ENCODE measurements around the gene OLR1. TPM values are rescaled to one million over a fixed set of nuclear protein-coding genes. Genes with fewer than 3 reads are reported as not detected.

The OLR1 gene
- total and polyA plus RNA-seq, 2 donors (not counting 3 experiments of a cell fraction or from before 2014, with no cell fraction given): not detected

GRCh38 chr12:10128687-10129086 lies 43.2 kb downstream of the OLR1 start:
- no peak overlapping the region for H3K4me3 ChIP-seq (replicated peaks in 1 of 3; ENCODE audit: insufficient read depth in 1 of 3, low read depth in 1 of 3, low read length in 3 of 3)
- H3K9me3 ChIP-seq (replicated peaks; ENCODE audit: control insufficient read depth, insufficient read depth, low read length): no peaks in the 10 kb centered on the region
- DNase-seq (ENCODE audit: low read depth, low spot score) (no peak), FAIRE-seq (no peak)
- no peaks in the 10 kb centered on the region for H3K27me3 ChIP-seq (ENCODE audit: control insufficient read depth in 2 of 2, insufficient read depth in 2 of 2, low read length in 2 of 2)
- intact Hi-C loops (cut with micrococcal nuclease) (no loop called here), dilution Hi-C loops (cut with MboI; ENCODE audit: extremely low pct_ligation_motif_present, low sequenced_read_pairs) (no loop called here)
- H3K9ac ChIP-seq (replicated peaks; ENCODE audit: extremely low read depth, insufficient read depth, low read length): no peak overlapping the region
- TF ChIP-seq JUN (IDR thresholded peaks at IDR 0.05; ENCODE audit: borderline replicate concordance, insufficient read depth, insufficient read length, low read depth) (no peak), POLR2A (IDR thresholded peaks at IDR 0.05; ENCODE audit: low read depth, low read length) (no peak), MAX (IDR thresholded peaks at IDR 0.05; ENCODE audit: insufficient read depth, insufficient read length) (no peak), CTCF (IDR thresholded peaks at IDR 0.05; ENCODE audit: extremely low read depth in 1 of 2, insufficient read depth in 1 of 2, low read depth in 1 of 2, low read length in 2 of 2) (no peak), GATA2 (IDR thresholded peaks at IDR 0.05; ENCODE audit: insufficient read depth, insufficient read length, low read depth, low read length) (no peak), MYC (IDR thresholded peaks at IDR 0.05; ENCODE audit: low read depth, low read length) (no peak)
- no TSS peak for BruUV-seq (replicated peaks)
- ChIA-PET POLR2A (no interaction called here), CTCF (interaction anchor here (0.8 to 2.4 kb wide), 4 partner anchors 11 to 118 kb away, joined by 3 to 10 read pairs (median 4); partner anchors contain the start of gene CLEC12B)
- no peaks in the 10 kb centered on the region for H4K20me1 ChIP-seq (replicated peaks; ENCODE audit: control insufficient read depth, extremely low read depth, insufficient read depth, low read length)
- no peak overlapping the region for H2AFZ ChIP-seq (ENCODE audit: low read depth, low read length)
- no peaks in the 10 kb centered on the region for H3K9me1 ChIP-seq (replicated peaks; ENCODE audit: control insufficient read depth, extremely low read depth, insufficient read depth, low read length)
- no peaks in the 10 kb centered on the region for H3K4me1 ChIP-seq (ENCODE audit: control insufficient read depth, extremely low read depth, insufficient read depth, low read length)
- H3K4me2 ChIP-seq (ENCODE audit: insufficient read depth, low read length): no peak overlapping the region
- no peak overlapping the region for H3K27ac ChIP-seq (ENCODE audit: insufficient read depth, low read depth, low read length)
- H3K36me3 ChIP-seq (ENCODE audit: control insufficient read depth in 2 of 2, extremely low read depth in 1 of 2, insufficient read depth in 2 of 2, low read length in 2 of 2): no peaks in the 10 kb centered on the region
- no peaks in the 10 kb centered on the region for H3K79me2 ChIP-seq (ENCODE audit: control insufficient read depth, insufficient read depth, low read length)

- Histone ChIP-seq H3K27me3 (ENCODE audit: control insufficient read depth in 2 of 2, insufficient read depth in 2 of 2, low read length in 2 of 2) (no peaks in the 10 kb centered on the region), H3K36me3 (ENCODE audit: control insufficient read depth in 2 of 2, extremely low read depth in 1 of 2, insufficient read depth in 2 of 2, low read length in 2 of 2) (no peaks in the 10 kb centered on the region), H3K4me3 (replicated peaks in 1 of 3; ENCODE audit: insufficient read depth in 1 of 3, low read depth in 1 of 3, low read length in 3 of 3) (no peak overlapping the region), H3K27ac (ENCODE audit: insufficient read depth, low read depth, low read length) (no peak overlapping the region), H3K4me1 (ENCODE audit: control insufficient read depth, extremely low read depth, insufficient read depth, low read length) (no peaks in the 10 kb centered on the region), H3K9me3 (replicated peaks; ENCODE audit: control insufficient read depth, insufficient read depth, low read length) (no peaks in the 10 kb centered on the region), H3K9ac (replicated peaks; ENCODE audit: extremely low read depth, insufficient read depth, low read length) (no peak overlapping the region), H4K20me1 (replicated peaks; ENCODE audit: control insufficient read depth, extremely low read depth, insufficient read depth, low read length) (no peaks in the 10 kb centered on the region), H3K4me2 (ENCODE audit: insufficient read depth, low read length) (no peak overlapping the region), H3K9me1 (replicated peaks; ENCODE audit: control insufficient read depth, extremely low read depth, insufficient read depth, low read length) (no peaks in the 10 kb centered on the region), H2AFZ (ENCODE audit: low read depth, low read length) (no peak overlapping the region), H3K79me2 (ENCODE audit: control insufficient read depth, insufficient read depth, low read length) (no peaks in the 10 kb centered on the region)
- intact Hi-C loops (cut with micrococcal nuclease) (no loop called here), dilution Hi-C loops (cut with MboI; ENCODE audit: extremely low pct_ligation_motif_present, low sequenced_read_pairs) (no loop called here)
- ChIA-PET CTCF (interaction anchor here (1.2 to 2.2 kb wide), 4 partner anchors 11 to 376 kb away, joined by 3 to 4 read pairs (median 3); no protein-coding TSS in a partner anchor), POLR2A (no interaction called here)
- FAIRE-seq: no peak
- TF ChIP-seq GATA2 (IDR thresholded peaks at IDR 0.05; ENCODE audit: insufficient read depth, insufficient read length, low read depth, low read length) (no peak), MAX (IDR thresholded peaks at IDR 0.05; ENCODE audit: insufficient read depth, insufficient read length) (no peak), JUN (IDR thresholded peaks at IDR 0.05; ENCODE audit: borderline replicate concordance, insufficient read depth, insufficient read length, low read depth) (no peak), POLR2A (IDR thresholded peaks at IDR 0.05; ENCODE audit: low read depth, low read length) (no peak), POLR2AphosphoS5 (IDR thresholded peaks at IDR 0.05; ENCODE audit: insufficient read depth, low read depth, low read length) (no peak), FOS (IDR thresholded peaks at IDR 0.05; ENCODE audit: borderline replicate concordance, insufficient read depth, low read length) (no peak), MYC (IDR thresholded peaks at IDR 0.05; ENCODE audit: low read depth, low read length) (no peak), CTCF (IDR thresholded peaks at IDR 0.05; ENCODE audit: extremely low read depth in 1 of 2, insufficient read depth in 1 of 2, low read depth in 1 of 2, low read length in 2 of 2) (no peak), EZH2 (IDR thresholded peaks at IDR 0.05; ENCODE audit: borderline replicate concordance, low read depth, low read length, severe bottlenecking) (no peak)
- BruUV-seq (replicated peaks): no TSS peak
- DNase-seq (ENCODE audit: low read depth, low spot score): no peak
Observed at GRCh38 chr12:10126413-10126812, 45.5 kb downstream of the OLR1 start.

Measured in endothelial cell of umbilical vein (primary cell).